GM18873 (cell line): ENCODE measurements around the gene FOXS1.

Experiments used
- ATAC-seq: cut with Tn5 transposase; IDR thresholded peaks from one replicate; pipeline ENCODE4 v1.9.1; 2021; ENCODE audit warnings: mild to moderate bottlenecking, moderate library complexity, moderate number of reproducible peaks; ENCODE audit not compliant: unreplicated experiment, low FRiP score

FOXS1 gene

DNA sequence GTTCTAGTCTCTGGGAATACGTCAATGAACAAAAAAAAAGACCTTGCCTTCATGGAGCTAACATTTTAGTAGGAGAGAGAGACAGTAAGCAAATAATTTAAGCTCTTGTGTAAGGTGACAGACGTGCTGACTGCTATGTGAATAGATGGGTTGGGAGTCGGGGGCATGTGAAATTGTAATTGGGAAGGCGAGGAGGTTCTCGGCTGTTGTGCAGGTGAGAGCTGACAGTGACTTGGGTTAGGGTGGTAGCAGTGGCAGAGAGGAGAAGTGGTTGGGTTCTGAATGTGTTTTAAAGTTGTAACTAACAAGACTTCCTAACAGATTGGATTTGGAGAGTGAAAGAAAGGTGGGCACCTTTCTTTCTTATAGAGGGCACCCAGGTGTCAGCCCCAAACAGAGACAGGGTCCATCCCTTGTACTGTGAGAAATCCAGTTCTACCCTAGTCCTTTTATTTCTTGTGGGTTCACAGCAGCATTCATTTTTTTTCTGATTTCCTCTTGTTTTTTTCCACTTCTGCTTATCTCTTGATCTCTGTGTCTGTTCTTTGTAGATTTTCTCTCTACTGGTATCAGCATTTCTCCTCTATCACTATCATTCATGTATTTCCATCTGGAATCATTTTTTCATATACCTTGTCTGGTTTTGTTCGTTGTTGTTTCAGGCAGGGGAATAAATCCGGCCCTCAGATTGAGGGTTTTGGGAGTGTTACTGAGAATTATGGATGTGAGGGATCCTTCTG, 41.7 kb downstream of the FOXS1 start:
- ATAC-seq = no peak

DNA sequence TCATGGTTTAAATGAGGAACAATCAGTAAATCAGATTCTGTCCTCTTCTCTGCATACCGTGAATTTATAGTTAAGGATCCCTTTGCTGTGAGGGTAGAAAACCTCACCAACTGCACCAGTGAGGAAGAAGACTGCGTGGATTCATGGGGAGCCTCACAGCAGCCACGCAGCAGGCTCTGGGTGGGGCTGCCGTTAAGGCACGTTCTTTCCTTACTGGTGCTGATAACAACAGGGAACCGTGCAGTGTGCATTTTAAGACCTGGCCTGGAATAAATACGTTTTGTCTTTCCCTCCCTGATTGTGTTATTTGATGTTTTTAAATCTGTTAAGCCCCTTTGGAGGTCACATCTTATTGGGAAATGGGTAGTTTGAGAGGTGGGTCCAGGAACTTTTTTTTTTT, 43.9 kb downstream of the FOXS1 start:
- no peak for ATAC-seq

DNA sequence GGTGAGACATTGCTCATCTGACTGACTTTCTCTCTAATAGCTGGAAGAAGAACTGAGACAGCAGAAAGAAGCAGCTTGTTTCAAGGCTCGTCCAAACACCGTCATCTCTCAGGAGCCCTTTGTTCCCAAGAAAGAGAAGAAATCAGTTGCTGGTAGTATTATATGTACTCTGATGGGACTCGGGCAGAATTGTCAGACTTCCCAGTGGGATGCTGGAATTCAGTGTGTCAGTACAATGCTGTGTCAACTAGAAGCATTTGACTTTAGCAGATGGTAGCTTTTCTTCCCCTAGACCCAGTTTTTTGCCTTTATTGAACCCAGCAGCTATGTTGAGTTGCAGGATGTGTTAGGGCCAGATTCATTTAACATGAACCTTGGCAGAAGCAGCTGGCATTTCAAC, 48.0 kb downstream of the FOXS1 start:
- ATAC-seq = no peak
